GM12865 (cell line): ENCODE data around the gene RGPD8.

Experiments used
- DNase-seq: peaks from one replicate; pipeline ENCODE4 v3.0.0; 2010; ENCODE audit warnings: low read depth
- H3K4me3 ChIP-seq: 2 replicates; pipeline ENCODE4 v1.5.1; 2011; ENCODE audit warnings: mild to moderate bottlenecking, low read depth, low read length, control low read depth
- CTCF ChIP-seq: IDR thresholded peaks from 2 replicates; pipeline ENCODE4 v1.5.1; 2011; ENCODE audit warnings: low read length, control low read depth, low read depth, inconsistent platforms; ENCODE audit not compliant: insufficient read depth; ENCODE audit errors: missing control alignments

Gene RGPD8

GRCh38 chr2:112343827-112344585, 89.4 kb downstream of the RGPD8 start:
- no peak for TF ChIP-seq CTCF
- DNase-seq: peak; percentile 11
- no peak overlapping the region for H3K4me3 ChIP-seq

- no peak for TF ChIP-seq CTCF
- DNase-seq: no peak
Observed at GRCh38 chr2:112342067-112342550, 91.3 kb downstream of the RGPD8 start.

GRCh38 chr2:112340475-112341267, 92.8 kb downstream of the RGPD8 start:
- no peak overlapping the region for H3K4me3 ChIP-seq
- no peak for TF ChIP-seq CTCF
- no peak for DNase-seq

More at GRCh38 chr2:112342067-112342550, 91.3 kb downstream of the RGPD8 start:
- H3K4me3 ChIP-seq: no peak overlapping the region

GRCh38 chr2:112339986-112340385, 93.5 kb downstream of the RGPD8 start:
- no peak for TF ChIP-seq CTCF
- H3K4me3 ChIP-seq: no peak overlapping the region
- DNase-seq: no peak

GRCh38 chr2:112335600-112335999, 97.8 kb downstream of the RGPD8 start:
- no peak overlapping the region for H3K4me3 ChIP-seq
- DNase-seq: no peak
- TF ChIP-seq CTCF: no peak

- no peak for TF ChIP-seq CTCF
- H3K4me3 ChIP-seq: no peak overlapping the region
- no peak for DNase-seq
Observed at GRCh38 chr2:112332123-112332696, 101.2 kb downstream of the RGPD8 start.
